ENCODE measurements around the gene ILF2. TPM values are rescaled to one million over a fixed set of nuclear protein-coding genes. Genes with fewer than 3 reads are reported as not detected.
"Not testable (repeated sequence)": the region's sequence is repeated elsewhere in the genome, so short reads cannot be mapped to it uniquely, and the experiment has no call there.

Gene ILF2
- total RNA-seq, 1 donor from 2014 or later, result 184 TPM

DNA sequence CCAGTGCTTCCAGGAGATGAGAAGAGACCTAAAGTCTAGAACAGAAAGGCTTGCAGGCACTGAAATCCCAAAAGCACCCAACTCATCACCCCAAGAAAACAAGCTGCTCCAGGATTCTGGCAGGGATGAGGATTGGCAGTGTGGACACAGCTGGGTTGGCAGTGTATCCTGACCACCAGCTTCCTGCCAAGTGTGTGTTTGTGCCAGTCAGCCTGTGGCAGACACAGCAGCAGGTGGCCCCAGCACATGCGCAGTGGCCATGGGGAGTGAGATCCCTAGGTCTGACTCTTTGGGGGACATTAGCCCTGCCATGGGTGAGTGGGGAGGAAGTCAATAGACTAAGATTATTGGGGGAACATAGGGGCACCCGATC, 20.9 kb downstream of the ILF2 start:
- intact Hi-C loops (cut with micrococcal nuclease), result no loop called here

- intact Hi-C loops (cut with micrococcal nuclease), result no loop called here
Observed at GRCh38 chr1:153649137-153649862, 21.5 kb downstream of the ILF2 start.

GRCh38 chr1:153648000-153648643, 22.7 kb downstream of the ILF2 start:
- intact Hi-C loops (cut with micrococcal nuclease), result no loop called here

GRCh38 chr1:153647346-153647714, 23.5 kb downstream of the ILF2 start:
- intact Hi-C loops (cut with micrococcal nuclease), result no loop called here

- intact Hi-C loops (cut with micrococcal nuclease), result no loop called here
Observed at GRCh38 chr1:153646672-153647345, 24.0 kb downstream of the ILF2 start.

DNA sequence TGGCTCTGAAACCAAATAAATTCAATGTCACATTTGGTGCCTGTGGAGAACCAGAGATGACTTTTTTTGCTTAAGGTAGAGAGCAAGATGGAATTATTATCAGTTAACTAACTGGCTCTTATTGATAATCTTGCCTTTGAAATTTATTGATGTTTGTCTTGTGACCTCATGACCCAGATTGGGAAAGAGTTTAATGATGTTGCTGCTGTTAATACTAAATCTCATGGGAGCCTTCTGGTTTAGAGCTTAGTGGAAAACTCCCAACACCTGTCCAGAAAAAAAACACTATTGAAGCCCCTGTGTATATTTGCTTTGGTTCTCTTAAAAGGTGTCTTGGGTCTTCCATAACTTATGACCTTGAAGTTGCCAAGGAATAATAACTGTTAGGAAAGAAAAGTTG, 27.0 kb downstream of the ILF2 start:
- intact Hi-C loops (cut with micrococcal nuclease), result no loop called here

DNA sequence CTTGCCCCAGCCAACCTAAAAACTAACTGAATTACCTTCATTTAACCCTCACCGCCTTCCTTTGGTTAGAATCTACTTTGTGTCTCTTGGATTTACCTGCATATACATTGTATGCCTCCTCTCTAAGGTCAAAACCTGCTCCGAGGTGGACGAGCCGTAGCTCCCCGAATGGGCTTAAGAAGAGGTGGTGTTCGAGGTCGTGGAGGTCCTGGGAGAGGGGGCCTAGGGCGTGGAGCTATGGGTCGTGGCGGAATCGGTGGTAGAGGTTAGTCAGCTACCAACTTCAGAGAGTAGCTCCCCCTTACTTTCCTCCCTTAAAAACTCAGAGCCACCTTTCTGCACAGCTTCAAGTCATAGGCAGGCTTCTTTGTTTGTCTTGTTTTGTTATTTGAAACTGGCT, 27.7 kb downstream of the ILF2 start:
- intact Hi-C loops (cut with micrococcal nuclease), result no loop called here

DNA sequence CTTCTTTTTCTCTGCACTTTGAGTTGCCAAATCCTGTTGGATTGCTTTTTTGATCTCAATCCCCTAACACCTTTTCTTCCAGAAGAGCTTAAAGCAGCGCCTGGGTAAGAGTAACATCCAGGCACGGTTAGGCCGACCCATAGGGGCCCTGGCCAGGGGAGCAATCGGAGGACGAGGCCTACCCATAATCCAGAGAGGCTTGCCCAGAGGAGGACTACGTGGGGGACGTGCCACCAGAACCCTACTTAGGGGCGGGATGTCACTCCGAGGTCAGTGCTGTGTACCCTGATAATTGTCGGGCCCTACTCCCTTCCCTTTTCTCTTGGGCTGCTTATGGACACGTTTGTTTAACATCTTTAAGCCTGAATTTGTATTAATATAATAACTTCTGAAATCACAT, 28.6 kb downstream of the ILF2 start:
- intact Hi-C loops (cut with micrococcal nuclease), result no loop called here

DNA sequence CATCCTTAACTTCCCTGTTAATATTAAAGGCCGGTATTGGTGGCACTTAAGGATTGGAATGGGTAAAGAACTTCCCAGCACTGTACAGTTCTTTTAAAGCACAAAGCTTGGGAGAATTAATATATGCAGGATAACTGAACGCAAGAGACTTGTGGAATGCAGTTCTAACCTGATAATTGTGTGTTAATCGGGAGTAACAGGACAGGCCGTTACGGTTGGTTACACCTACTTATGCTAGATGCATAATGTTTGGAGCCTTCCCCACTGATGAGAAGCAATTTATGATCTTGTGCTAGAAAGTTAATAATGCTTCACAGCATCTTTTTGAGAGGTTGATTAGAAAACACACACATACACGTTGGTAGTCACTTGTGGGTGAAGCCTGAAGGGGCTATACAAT, 29.9 kb downstream of the ILF2 start:
- intact Hi-C loops (cut with micrococcal nuclease), result no loop called here

- intact Hi-C loops (cut with micrococcal nuclease), result not testable (repeated sequence)
Observed at GRCh38 chr1:153640213-153640612, 30.6 kb downstream of the ILF2 start.

- intact Hi-C loops (cut with micrococcal nuclease), result no loop called here
Observed at GRCh38 chr1:153639280-153639679, 31.5 kb downstream of the ILF2 start.

DNA sequence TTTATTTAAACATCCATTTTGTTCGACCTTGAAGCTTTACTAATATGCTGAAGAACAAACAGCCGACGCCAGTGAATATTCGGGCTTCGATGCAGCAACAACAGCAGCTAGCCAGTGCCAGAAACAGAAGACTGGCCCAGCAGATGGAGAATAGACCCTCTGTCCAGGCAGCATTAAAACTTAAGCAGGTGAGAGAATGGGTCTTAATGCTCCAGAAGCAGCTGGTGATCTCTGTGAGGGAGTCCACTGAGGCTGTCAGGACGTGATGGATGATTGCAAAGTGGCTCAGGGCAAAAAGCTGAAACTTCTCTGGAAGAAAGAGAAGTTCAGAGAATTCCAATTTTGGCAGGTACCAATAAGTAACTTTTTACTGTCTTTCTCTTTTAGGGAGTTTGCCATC, 32.5 kb downstream of the ILF2 start:
- intact Hi-C loops (cut with micrococcal nuclease), result no loop called here

DNA sequence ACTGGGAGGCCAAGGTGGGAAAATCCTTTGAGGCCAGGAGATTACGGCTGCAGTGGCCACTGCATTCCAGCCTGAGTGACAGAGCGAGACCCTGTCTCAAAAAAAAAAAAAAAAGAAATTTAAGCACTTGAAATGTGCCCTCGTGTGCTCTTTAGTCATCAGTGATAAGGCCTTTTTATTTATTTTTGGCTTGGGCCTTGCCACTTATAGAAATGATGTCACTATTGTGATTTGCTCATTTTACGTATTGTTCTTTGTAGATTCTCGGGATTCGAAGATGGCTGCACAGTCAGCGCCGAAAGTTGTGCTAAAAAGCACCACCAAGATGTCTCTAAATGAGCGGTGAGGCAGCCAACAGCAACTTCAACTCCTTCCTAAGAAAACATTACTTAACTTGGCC, 34.5 kb downstream of the ILF2 start:
- intact Hi-C loops (cut with micrococcal nuclease), result no loop called here

DNA sequence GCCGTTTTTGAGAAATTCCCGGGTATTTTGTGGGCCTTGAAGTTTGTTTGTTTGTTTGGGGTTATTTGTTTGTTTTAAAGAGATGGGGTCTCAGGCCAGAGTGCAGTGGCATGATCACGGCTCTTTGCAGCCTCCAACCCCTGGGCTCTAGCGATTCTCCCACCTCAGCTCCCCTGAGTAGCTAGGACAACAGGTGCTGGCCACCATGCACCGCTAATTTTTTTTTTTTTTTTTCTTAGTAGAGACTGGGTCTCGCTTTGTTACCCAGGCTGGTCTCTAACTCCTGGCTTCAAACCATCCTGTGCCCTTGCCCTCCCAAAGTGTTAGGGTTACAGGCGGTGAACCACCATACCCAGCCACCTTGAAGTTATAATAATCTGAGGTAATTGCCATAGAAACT, 34.9 kb downstream of the ILF2 start:
- intact Hi-C loops (cut with micrococcal nuclease), result no loop called here

DNA sequence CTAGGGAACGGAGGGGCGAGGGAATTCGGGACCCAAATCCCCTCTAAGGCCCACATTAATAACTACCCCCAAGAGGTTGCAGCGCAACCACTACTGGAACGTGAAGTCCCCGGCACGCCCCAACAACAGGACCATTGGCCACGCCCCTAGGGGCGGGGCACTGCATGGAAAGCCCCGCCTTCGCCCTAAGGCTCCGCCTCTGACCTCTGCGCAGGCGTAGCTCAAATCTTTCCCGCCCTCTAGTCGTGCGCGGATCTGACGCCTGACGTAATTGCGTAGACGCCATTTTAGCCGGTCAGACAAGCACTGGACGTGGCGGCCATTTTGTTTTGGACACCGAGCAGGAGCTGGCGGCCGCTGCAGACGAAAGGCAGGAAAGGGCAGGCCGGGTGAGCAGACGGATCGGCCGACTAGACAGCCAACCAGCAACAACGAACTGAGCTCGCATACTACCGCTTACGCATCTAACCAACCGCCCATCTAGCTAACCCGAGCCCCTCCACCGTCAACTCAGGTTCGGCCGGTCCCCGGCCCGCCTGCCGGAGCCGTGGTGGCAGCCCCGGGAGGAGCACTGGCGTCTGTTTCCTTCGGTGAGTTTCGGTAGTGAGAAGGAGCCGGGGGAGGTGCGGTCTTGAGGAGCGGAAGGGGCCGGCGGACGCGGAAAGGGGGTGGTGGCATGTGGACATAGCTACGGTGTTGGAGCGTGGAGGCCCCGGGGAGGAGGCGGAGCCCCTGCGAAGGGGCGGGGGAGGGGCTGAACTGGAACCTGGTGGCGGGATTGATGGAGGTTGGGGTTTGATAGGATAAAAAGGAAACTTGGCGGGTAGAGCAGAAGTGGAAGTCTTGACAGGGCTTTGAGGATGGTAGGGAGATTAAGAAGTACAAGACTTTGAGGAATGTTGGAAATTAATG, 36.8 kb downstream of the ILF2 start, which contains the start of gene CHTOP:
Gene CHTOP, plus strand, starts transcription at position 313 of the 912 bp plus-strand sequence. CDS start 2,523 bp downstream, outside the sequence.
- intact Hi-C loops (cut with micrococcal nuclease), result loop anchor here (1.0 to 5.0 kb wide), 12 partner anchors 24 to 638 kb away; partner anchors contain the start of genes CREB3L4, HAX1, INTS3 and RPS27

- intact Hi-C loops (cut with micrococcal nuclease), result loop anchor here (1.0 to 5.0 kb wide), 6 partner anchors 95 to 639 kb away; partner anchors contain the start of genes CREB3L4, HAX1, INTS3 and RPS27
Observed at GRCh38 chr1:153633161-153633753, 37.5 kb downstream of the ILF2 start.

- intact Hi-C loops (cut with micrococcal nuclease), result loop anchor here (5.0 kb wide), 3 partner anchors 116 to 641 kb away; partner anchors contain the start of genes CREB3L4 and HAX1
Observed at GRCh38 chr1:153631047-153632022, 39.5 kb downstream of the ILF2 start.

DNA sequence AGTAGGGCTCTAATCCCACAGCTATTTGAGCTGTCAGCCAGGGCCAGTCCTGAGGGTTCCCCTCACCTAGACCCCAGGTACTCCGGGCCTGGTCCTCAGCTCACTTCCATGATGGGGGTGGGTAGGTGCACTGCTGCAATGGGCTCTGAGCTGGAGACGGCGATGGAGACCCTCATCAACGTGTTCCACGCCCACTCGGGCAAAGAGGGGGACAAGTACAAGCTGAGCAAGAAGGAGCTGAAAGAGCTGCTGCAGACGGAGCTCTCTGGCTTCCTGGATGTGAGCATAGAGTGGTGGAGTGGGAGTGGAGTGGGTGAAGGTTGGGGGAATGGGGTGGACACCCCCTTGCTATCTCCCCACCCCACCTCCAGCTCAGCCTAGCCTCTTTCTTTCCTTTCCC, 40.4 kb downstream of the ILF2 start:
- intact Hi-C loops (cut with micrococcal nuclease), result loop anchor here (5.0 kb wide), 3 partner anchors 117 to 642 kb away; partner anchors contain the start of genes CREB3L4 and HAX1

GRCh38 chr1:153629971-153630370, 40.8 kb downstream of the ILF2 start:
- intact Hi-C loops (cut with micrococcal nuclease), result loop anchor here (5.0 kb wide), 3 partner anchors 117 to 642 kb away; partner anchors contain the start of genes CREB3L4 and HAX1

All from T-helper 1 cell treated with Interleukin-12 subunit alpha and Interleukin-12 subunit beta and Interleukin-4 antibody, amounts not matched to agents 30 ng/mL and 1 ng/mL, for 36 hours (primary cell).